Measurements from ENCODE around the gene EIF4G2.

Gene EIF4G2

DNA sequence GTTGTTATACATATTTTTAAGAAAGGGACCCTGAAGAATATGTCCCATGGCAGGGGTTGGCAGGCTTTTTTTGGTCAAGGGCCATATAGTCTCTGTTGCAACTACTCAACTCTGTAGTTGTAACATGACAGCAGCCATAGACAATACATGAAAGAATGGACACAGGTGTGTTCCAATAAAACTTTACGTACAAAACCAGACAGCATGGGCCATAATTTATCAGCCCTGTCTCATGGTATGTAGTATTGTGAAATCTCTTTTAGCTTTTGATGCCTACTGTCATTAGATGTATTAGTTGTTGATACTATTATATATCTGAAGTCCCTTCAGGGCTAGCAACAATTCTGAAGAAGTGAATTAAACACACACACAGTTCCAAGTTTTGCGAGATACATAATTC is 46.6 kb upstream of the EIF4G2 start:
- TF ChIP-seq, protein P1, sequence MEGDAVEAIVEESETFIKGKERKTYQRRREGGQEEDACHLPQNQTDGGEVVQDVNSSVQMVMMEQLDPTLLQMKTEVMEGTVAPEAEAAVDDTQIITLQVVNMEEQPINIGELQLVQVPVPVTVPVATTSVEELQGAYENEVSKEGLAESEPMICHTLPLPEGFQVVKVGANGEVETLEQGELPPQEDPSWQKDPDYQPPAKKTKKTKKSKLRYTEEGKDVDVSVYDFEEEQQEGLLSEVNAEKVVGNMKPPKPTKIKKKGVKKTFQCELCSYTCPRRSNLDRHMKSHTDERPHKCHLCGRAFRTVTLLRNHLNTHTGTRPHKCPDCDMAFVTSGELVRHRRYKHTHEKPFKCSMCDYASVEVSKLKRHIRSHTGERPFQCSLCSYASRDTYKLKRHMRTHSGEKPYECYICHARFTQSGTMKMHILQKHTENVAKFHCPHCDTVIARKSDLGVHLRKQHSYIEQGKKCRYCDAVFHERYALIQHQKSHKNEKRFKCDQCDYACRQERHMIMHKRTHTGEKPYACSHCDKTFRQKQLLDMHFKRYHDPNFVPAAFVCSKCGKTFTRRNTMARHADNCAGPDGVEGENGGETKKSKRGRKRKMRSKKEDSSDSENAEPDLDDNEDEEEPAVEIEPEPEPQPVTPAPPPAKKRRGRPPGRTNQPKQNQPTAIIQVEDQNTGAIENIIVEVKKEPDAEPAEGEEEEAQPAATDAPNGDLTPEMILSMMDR (IDR thresholded peaks at IDR 0.05; ENCODE audit: poor library complexity, severe bottlenecking) = no peak
- H3K9me3 ChIP-seq (ENCODE audit: severe bottlenecking) = no peaks in the 10 kb centered on the region
- ATAC-seq (ENCODE audit: low read depth) (no peak), DNase-seq (ENCODE audit: low spot score) (no peak)
- no peaks in the 10 kb centered on the region for H3K27me3 ChIP-seq (ENCODE audit: insufficient read depth, poor library complexity, severe bottlenecking)
- H3K27ac ChIP-seq (ENCODE audit: poor library complexity, severe bottlenecking) = no peak overlapping the region
- no peak overlapping the region for H3K4me3 ChIP-seq (ENCODE audit: severe bottlenecking)
- H3K4me1 ChIP-seq (ENCODE audit: insufficient read depth, poor library complexity, severe bottlenecking) = peaks cover 16% of the 10 kb centered on the region
- H3K36me3 ChIP-seq (ENCODE audit: low read depth) = peaks cover 57% of the 10 kb centered on the region

DNA sequence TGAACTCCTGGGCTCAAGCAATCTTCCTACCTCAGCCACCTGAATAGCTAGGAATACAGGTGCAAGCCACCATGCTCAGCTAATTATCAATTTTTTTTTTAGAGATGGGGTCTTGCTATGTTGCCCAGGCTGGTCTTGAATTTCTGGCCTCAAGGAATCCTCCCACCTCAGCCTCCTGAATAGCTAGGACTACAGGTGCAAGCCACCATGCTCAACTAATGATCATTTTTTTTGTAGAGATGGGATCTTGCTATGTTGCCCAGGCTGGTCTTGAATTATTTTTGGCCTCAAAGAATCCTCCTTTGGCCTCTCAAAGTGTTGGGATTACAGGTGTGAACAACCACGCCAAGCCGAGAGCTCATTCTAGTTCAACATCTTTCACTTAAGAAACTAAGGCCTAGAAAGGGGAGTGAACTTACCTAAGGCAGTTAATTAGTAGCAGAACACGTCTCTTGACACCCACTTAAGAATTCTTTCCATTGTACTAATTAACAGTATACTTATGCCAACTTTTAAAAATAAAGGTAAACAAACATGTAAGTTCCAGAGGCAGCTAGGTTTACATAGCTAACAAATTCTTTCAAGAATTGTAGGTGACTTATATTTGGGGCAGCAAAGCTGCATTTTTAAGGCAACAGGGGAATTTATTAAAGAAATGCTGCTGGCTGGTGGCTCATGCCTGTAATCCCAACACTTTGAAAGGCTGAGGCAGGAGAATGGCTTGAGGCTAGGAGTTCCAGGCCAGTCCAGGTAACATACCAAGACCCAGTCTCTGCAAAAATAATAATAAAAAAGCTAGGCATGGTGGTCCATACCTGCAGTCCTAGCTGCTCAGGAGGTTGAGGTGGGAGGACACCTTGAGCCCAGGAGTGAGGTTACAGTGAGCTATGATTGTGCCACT is 39.5 kb upstream of the EIF4G2 start:
- H3K27me3 ChIP-seq (ENCODE audit: insufficient read depth, poor library complexity, severe bottlenecking) = no peaks in the 10 kb centered on the region
- peaks cover 19% of the 10 kb centered on the region for H3K36me3 ChIP-seq (ENCODE audit: low read depth)
- H3K4me3 ChIP-seq (ENCODE audit: severe bottlenecking) = no peak overlapping the region
- no peaks in the 10 kb centered on the region for H3K4me1 ChIP-seq (ENCODE audit: insufficient read depth, poor library complexity, severe bottlenecking)
- TF ChIP-seq, protein P1 (IDR thresholded peaks at IDR 0.05; ENCODE audit: poor library complexity, severe bottlenecking) = no peak
- H3K27ac ChIP-seq (ENCODE audit: poor library complexity, severe bottlenecking) = no peak overlapping the region
- no peaks in the 10 kb centered on the region for H3K9me3 ChIP-seq (ENCODE audit: severe bottlenecking)
- DNase-seq (ENCODE audit: low spot score) (no peak), ATAC-seq (ENCODE audit: low read depth) (no peak)

DNA sequence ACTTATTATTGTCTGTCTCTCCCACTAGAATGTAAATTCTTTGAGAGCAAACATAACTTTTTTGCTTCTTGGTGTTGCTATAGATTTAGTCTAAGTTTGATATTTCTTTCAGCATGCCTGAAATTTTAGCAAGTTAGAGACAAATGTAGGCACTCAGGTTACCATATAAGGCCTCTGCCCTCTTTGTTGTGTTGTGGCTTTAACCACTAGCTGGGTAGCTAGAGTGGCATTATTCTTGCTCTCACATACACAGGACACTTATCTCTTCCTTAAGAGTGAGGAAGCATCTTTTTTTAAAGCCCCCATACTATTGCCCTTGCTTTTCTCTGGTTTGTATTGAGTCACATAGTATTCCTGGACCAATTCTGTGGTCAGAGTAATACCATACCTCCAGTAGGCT is 37.9 kb upstream of the EIF4G2 start:
- Histone ChIP-seq H3K36me3 (ENCODE audit: low read depth) (peaks cover 3% of the 10 kb centered on the region), H3K4me3 (ENCODE audit: severe bottlenecking) (no peak overlapping the region), H3K4me1 (ENCODE audit: insufficient read depth, poor library complexity, severe bottlenecking) (peaks cover 4% of the 10 kb centered on the region), H3K9me3 (ENCODE audit: severe bottlenecking) (no peaks in the 10 kb centered on the region), H3K27me3 (ENCODE audit: insufficient read depth, poor library complexity, severe bottlenecking) (no peaks in the 10 kb centered on the region), H3K27ac (ENCODE audit: poor library complexity, severe bottlenecking) (no peak overlapping the region)
- DNase-seq (ENCODE audit: low spot score) = no peak
- ATAC-seq (ENCODE audit: low read depth) = no peak
- TF ChIP-seq, protein P1 (IDR thresholded peaks at IDR 0.05; ENCODE audit: poor library complexity, severe bottlenecking) = no peak

DNA sequence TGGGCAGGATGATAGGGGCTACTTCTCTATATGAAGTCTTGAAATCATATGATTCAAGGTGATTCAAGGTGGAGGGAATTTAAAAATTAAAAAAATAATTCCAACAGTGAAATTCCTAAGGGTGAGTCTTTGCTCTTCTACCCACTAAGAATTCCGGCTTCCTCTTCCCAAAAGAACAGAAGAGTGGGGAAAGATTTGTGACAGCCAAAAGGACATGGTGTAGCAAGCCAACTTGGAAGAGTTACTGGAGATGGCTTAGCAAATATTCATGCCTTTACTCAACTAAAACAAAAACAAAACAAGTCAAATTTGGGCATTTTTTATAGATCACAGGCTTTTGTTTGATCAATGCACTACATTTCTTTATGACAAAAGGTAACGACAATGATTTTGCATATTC is 36.9 kb upstream of the EIF4G2 start:
- Histone ChIP-seq H3K4me1 (ENCODE audit: insufficient read depth, poor library complexity, severe bottlenecking) (peaks cover 4% of the 10 kb centered on the region), H3K27ac (ENCODE audit: poor library complexity, severe bottlenecking) (no peak overlapping the region), H3K9me3 (ENCODE audit: severe bottlenecking) (no peaks in the 10 kb centered on the region), H3K36me3 (ENCODE audit: low read depth) (no peaks in the 10 kb centered on the region), H3K27me3 (ENCODE audit: insufficient read depth, poor library complexity, severe bottlenecking) (no peaks in the 10 kb centered on the region), H3K4me3 (ENCODE audit: severe bottlenecking) (no peak overlapping the region)
- TF ChIP-seq, protein P1 (IDR thresholded peaks at IDR 0.05; ENCODE audit: poor library complexity, severe bottlenecking) = no peak
- DNase-seq (ENCODE audit: low spot score) (no peak), ATAC-seq (ENCODE audit: low read depth) (no peak)

DNA sequence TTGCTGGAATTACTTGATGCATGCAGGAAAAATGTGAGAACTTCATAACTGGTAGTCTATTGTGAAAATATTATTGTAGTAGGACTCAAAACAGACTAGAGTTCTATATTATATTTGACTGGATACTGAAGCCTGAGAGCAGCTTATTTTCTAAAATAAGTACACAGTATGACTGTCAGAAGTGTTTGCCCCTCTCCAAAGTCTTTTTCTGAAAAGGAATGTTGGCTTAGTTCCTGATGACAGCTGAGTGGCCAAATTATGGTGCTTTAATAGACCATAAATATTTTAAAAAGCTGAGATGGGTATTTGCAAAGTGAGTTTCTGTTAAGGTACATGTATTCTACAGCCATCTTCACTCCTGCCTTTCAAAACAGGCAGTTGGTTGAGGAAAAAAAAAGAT is 36.1 kb upstream of the EIF4G2 start:
- DNase-seq (ENCODE audit: low spot score) (no peak), ATAC-seq (ENCODE audit: low read depth) (no peak)
- H3K27ac ChIP-seq (ENCODE audit: poor library complexity, severe bottlenecking) = no peak overlapping the region
- H3K36me3 ChIP-seq (ENCODE audit: low read depth) = no peaks in the 10 kb centered on the region
- no peak overlapping the region for H3K4me3 ChIP-seq (ENCODE audit: severe bottlenecking)
- no peaks in the 10 kb centered on the region for H3K9me3 ChIP-seq (ENCODE audit: severe bottlenecking)
- TF ChIP-seq, protein P1 (IDR thresholded peaks at IDR 0.05; ENCODE audit: poor library complexity, severe bottlenecking) = no peak
- H3K27me3 ChIP-seq (ENCODE audit: insufficient read depth, poor library complexity, severe bottlenecking) = no peaks in the 10 kb centered on the region
- peaks cover 4% of the 10 kb centered on the region for H3K4me1 ChIP-seq (ENCODE audit: insufficient read depth, poor library complexity, severe bottlenecking)
